Endothelial cell of umbilical vein (primary cell): Measurements from ENCODE around the gene CD3G. TPM values are rescaled to one million over a fixed set of nuclear protein-coding genes. Genes with fewer than 3 reads are reported as not detected.

Source experiments
- polyA plus RNA-seq, 4 experiments: library from polyadenylated mRNA; depleted of rRNA in 3 of 4; stranded (reverse) in 3 of 4; unstranded in 1 of 4; fragments of >200 nt; gene quantifications; 2 replicates each; pipeline versions ENCODE4 v1.2.1 to v1.2.3, GENCODE V29; 2011 to 2012; ENCODE audit warnings: missing spikeins in 1 of 4
- small RNA-seq: library from RNA; depleted of rRNA; stranded (forward); fragments of <200 nt; gene quantifications from one replicate; pipeline ENCODE3, GENCODE V24; 2012; ENCODE audit warnings: low replicate concordance, low read depth; ENCODE audit not compliant: insufficient read depth, insufficient read length
- total RNA-seq: library from RNA; stranded (reverse); gene quantifications from 2 replicates; pipeline ENCODE4 v1.2.3, GENCODE V29; 2021

The CD3G gene
- total and polyA plus RNA-seq, 2 donors (not counting 3 experiments of a cell fraction or from before 2014, with no cell fraction given), result not detected

Small RNA genes within 50 kb of the gene (small RNA-seq; reads per million reads assigned to genes)
- gene AP001582.1, result not detected

Other genes starting within 250 kb of the CD3G start
- 0.13 and 0.23 TPM in 2 replicates for gene SCN4B, start 191.5 kb upstream of the CD3G start, total RNA-seq
- gene SCN4B, start 191.5 kb upstream of the CD3G start, polyA plus RNA-seq, result 0.05 and 0.06 TPM in 2 replicates
- not detected in 2 replicates for gene SCN2B, start 167.7 kb upstream of the CD3G start, total RNA-seq
- not detected in 2 replicates for gene SCN2B, start 167.7 kb upstream of the CD3G start, polyA plus RNA-seq
- 0.35 and 0.39 TPM in 2 replicates for gene JAML, start 119.3 kb upstream of the CD3G start, total RNA-seq
- gene JAML, start 119.3 kb upstream of the CD3G start, polyA plus RNA-seq, result 0.04 TPM in 1 of 2 replicates, not detected in the other
- gene MPZL3, start 92.0 kb upstream of the CD3G start, total RNA-seq, result 7.0 and 7.1 TPM in 2 replicates
- gene MPZL3, start 92.0 kb upstream of the CD3G start, polyA plus RNA-seq, result 2.5 TPM in 2 replicates
- gene MPZL2, start 80.0 kb upstream of the CD3G start, total RNA-seq, result 37.1 and 49.5 TPM in 2 replicates
- gene MPZL2, start 80.0 kb upstream of the CD3G start, polyA plus RNA-seq, result 16.5 and 21.0 TPM in 2 replicates
- gene CD3E, start 39.6 kb upstream of the CD3G start, total RNA-seq, result not detected in 2 replicates
- not detected in 2 replicates for gene CD3E, start 39.6 kb upstream of the CD3G start, polyA plus RNA-seq
- not detected in 2 replicates for gene CD3D, start 1.6 kb upstream of the CD3G start, total RNA-seq
- gene CD3D, start 1.6 kb upstream of the CD3G start, polyA plus RNA-seq, result not detected in 2 replicates
- 34.9 and 40.2 TPM in 2 replicates for gene UBE4A, start 15.3 kb downstream of the CD3G start, total RNA-seq
- gene UBE4A, start 15.3 kb downstream of the CD3G start, polyA plus RNA-seq, result 9.6 and 13.3 TPM in 2 replicates
- 211 and 242 TPM in 2 replicates for gene ATP5MG, start 57.3 kb downstream of the CD3G start, total RNA-seq
- 328 and 439 TPM in 2 replicates for gene ATP5MG, start 57.3 kb downstream of the CD3G start, polyA plus RNA-seq
- gene KMT2A, start 92.1 kb downstream of the CD3G start, total RNA-seq, result 63.9 and 64.1 TPM in 2 replicates
- gene KMT2A, start 92.1 kb downstream of the CD3G start, polyA plus RNA-seq, result 21.9 and 23.5 TPM in 2 replicates
- gene TTC36, start 183.1 kb downstream of the CD3G start, total RNA-seq, result 0.60 and 1.1 TPM in 2 replicates
- gene TTC36, start 183.1 kb downstream of the CD3G start, polyA plus RNA-seq, result 0.29 TPM in 1 of 2 replicates, not detected in the other
- 18.9 and 20.4 TPM in 2 replicates for gene TMEM25, start 186.8 kb downstream of the CD3G start, total RNA-seq
- 34.6 and 42.3 TPM in 2 replicates for gene TMEM25, start 186.8 kb downstream of the CD3G start, polyA plus RNA-seq
- 16.7 and 17.0 TPM in 2 replicates for gene IFT46, start 221.6 kb downstream of the CD3G start, total RNA-seq
- gene IFT46, start 221.6 kb downstream of the CD3G start, polyA plus RNA-seq, result 26.5 and 28.7 TPM in 2 replicates
- gene ARCN1, start 228.1 kb downstream of the CD3G start, total RNA-seq, result 168 and 172 TPM in 2 replicates
- gene ARCN1, start 228.1 kb downstream of the CD3G start, polyA plus RNA-seq, result 180 and 188 TPM in 2 replicates